Measurements from ENCODE around the gene AKIRIN2. TPM values are rescaled to one million over a fixed set of nuclear protein-coding genes. Genes with fewer than 3 reads are reported as not detected.

Gene AKIRIN2
- 10 to 100 TPM; 57.4 to 58.0 TPM for total RNA-seq
- 10 to 100 TPM; 20.2 to 33.4 (median 27.2) TPM for polyA plus RNA-seq
- 21.7 to 39.7 (median 27.1) reads per million in 6 experiments for total RNA-seq

DNA sequence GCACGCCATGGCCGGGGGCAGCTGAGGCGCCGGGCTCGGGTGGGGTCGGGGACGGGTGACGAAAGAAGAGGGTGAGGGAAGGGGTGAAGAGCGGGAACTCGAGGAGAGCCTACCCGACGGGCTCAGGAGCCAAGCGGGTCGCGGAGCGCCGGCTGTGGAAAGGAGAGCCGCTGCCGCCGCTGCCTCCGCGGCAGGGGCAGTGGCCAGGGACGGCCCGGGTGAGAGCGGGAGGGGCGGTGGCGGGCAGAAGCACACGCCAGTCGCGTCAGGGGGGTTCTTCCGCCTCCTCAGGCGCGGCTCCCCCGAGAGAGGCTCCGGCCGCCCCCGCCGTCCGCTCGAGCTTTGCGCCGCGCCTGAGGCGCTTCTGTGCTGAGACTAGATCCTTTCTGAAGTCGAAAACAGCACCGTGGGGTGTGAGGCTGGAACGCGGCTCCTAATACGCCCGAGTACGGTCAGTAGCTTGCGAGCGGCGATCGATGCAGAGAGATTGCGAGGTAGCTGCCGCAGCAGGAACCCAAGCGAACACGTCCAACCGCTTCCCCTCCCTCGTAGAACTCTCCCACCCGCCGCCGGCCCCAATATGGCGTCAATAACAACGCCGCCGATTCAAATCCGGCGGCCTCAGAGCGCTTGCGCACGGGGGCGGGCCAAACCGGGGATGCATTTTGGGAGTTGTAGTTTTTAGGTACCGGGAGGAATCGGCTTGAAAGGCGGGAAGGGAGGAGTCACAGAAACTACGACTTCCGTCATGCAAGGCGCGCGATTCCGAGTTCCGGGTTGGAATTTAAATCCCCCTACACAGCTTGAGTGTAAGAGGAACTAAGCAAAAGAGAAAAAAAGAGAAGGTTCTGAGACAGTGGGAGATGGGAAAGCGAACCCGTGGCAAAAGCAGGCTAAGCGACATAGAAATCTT, at the start of gene AKIRIN2:
Gene AKIRIN2 (minus strand): TSS at position 558 of the 913 bp plus-strand sequence. CDS start 549 bp downstream, at position 9.
- peak; percentile 82 for ATAC-seq
- H3K27me3 Mint-ChIP-seq = no peaks in the 10 kb centered on the region
- H3K9me3 Mint-ChIP-seq = no peaks in the 10 kb centered on the region
- H3K4me3 Mint-ChIP-seq = peak within 1 kb of the TSS; percentile 91 to 99 (median 94)
- H3K4me1 Mint-ChIP-seq = peaks cover 11 to 49% (median 41%) of the 10 kb centered on the region in 4 donors
- H3K36me3 Mint-ChIP-seq = peaks cover 0 to 8% (median 0%) of the 10 kb centered on the region in 3 donors
- H3K27ac Mint-ChIP-seq = peak within 1 kb of the TSS; percentile 72 to 99 (median 96)
- DNase-seq = peak; percentile 91 to 99 (median 97)
- POLR2A ChIA-PET = interaction anchor here (0.6 to 2.1 kb wide), 18 partner anchors 16 to 1379 kb away, joined by 3 to 23 read pairs (median 4); partner anchors contain the start of genes CFAP206, ORC3, PNRC1 and RARS2

DNA sequence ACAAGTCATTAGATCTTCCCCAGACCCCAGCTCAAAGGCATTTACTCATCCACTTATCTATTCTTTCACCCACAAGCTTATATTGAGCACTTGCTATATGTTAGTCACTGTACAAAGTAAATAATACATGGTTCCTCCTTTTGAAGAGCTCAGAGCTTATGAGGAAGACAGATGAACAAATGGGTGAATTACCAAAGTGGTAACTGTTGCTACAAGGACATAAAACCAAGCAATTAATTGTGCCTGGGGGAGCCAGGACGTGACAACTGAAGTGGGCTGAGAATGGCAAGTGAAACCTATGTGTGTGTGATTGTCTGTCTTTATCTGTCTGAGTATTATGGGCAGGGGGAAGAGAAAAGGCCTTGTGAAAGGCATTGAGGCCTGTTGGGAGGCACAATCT, 45.6 kb upstream of the AKIRIN2 start:
- Mint-ChIP-seq H3K27me3 (peaks cover 0 to 6% (median 0%) of the 10 kb centered on the region in 5 donors), H3K4me1 (peaks cover 0 to 15% (median 4%) of the 10 kb centered on the region in 4 donors), H3K36me3 (peaks cover 0 to 4% (median 0%) of the 10 kb centered on the region in 3 donors), H3K27ac (peak overlapping the region in 1 of 10 donors; percentile 6), H3K9me3 (peaks cover 0 to 4% (median 0%) of the 10 kb centered on the region in 9 donors), H3K4me3 (no peak overlapping the region)
- ATAC-seq = no peak
- POLR2A ChIA-PET = no interaction called here
- DNase-seq = no peak

DNA sequence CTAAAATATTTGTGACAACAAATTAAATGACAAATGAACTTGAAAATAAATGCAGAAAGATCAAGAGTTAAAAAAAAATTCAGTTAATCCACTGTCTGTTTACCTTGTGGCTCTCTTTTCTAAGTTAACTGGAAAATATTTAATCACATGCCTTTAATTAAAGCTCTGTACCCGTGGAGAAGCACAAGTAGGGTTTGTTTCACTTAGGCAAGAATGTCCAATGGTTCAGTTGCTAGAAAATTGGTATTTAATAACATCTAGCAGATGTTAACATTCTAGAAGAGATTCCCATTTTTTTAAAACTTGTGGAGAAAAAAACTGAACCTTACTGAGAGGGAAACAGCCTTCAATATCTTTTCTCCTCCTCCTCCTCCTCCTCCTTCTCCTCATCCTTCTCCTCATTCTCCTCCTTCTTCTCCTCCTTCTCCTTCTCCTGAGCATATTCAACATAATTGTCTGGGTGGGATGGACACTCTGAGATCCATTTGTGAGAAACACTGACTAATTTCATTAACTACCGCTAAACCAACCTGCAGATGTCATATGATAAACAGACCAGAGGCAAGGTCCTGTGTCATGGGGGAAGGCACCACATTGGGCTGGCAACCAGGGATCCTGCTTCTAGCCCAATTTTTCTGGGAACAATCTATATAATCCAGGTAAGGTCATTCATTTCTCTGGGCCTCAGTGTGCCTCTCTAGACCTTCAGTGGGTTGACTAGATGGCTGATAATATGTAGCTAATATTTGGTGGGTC, 44.1 kb upstream of the AKIRIN2 start:
- H3K4me1 Mint-ChIP-seq = peaks cover 2 to 30% (median 16%) of the 10 kb centered on the region in 4 donors
- POLR2A ChIA-PET = interaction anchor here (1.0 kb wide), 1 partner anchor 13 kb away, joined by 3 read pairs; no protein-coding TSS in a partner anchor
- peaks cover 0 to 7% (median 1%) of the 10 kb centered on the region in 9 donors for H3K9me3 Mint-ChIP-seq
- ATAC-seq (no peak), DNase-seq (no peak)
- H3K4me3 Mint-ChIP-seq = no peak overlapping the region
- peaks cover 0 to 4% (median 0%) of the 10 kb centered on the region in 3 donors for H3K36me3 Mint-ChIP-seq
- H3K27ac Mint-ChIP-seq = no peak overlapping the region
- peaks cover 0 to 6% (median 0%) of the 10 kb centered on the region in 5 donors for H3K27me3 Mint-ChIP-seq

DNA sequence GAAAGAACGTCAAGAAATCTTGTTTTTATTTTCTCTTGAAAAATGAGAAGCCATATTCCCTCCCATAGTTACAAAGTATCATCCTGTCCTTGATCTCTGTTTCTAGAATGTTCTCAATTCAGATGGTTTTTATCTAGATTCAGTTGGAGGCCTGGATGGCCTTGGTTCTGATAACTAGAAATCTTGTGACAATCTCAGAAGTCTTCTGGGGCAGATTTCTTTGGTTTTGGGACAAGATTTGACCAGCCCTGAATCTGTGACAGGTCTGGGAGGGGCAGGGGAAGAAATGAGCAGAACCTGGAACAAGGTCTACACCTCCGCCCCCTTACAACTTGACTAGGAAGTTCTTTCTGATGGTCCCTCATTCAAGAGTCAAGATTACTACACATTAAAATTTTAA, 41.4 kb upstream of the AKIRIN2 start:
- ATAC-seq (no peak), DNase-seq (no peak)
- Mint-ChIP-seq H3K27me3 (peaks cover 0 to 6% (median 0%) of the 10 kb centered on the region in 5 donors), H3K4me3 (no peak overlapping the region), H3K9me3 (peaks cover 0 to 9% (median 0%) of the 10 kb centered on the region in 9 donors), H3K4me1 (peaks cover 2 to 36% (median 18%) of the 10 kb centered on the region in 4 donors), H3K27ac (peak overlapping the region in 4 of 10 donors; percentile 13 to 57 (median 20)), H3K36me3 (peaks cover 0 to 4% (median 0%) of the 10 kb centered on the region in 3 donors)
- POLR2A ChIA-PET = no interaction called here

DNA sequence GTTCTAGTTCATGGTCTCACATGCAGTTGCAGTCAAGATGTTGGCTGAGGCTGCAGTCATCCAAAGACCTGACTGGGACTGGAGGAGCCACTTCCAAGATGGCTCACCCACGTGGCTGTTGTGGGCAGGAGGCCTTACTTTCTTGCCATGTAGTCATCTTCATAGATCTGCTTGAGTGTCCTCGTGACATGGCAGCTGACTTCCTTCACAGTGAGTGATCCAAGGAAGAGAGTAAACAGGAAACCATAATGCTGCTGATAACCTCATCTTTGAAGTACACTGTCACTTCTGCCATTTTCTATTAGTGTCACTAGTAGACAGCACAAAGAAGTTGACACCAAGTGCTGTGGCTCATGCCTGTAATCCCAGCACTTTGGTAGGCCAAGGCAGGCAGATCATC, 40.1 kb upstream of the AKIRIN2 start:
- DNase-seq (peak in 4 of 10 donors; percentile 1 to 40 (median 26)), ATAC-seq (peak; percentile 61 to 81)
- POLR2A ChIA-PET = interaction anchor here (1.2 kb wide), 1 partner anchor 40 kb away, joined by 3 read pairs; the partner anchor contains the start of gene AKIRIN2
- Mint-ChIP-seq H3K4me3 (peak overlapping the region in 4 of 10 donors; percentile 3 to 46 (median 18)), H3K4me1 (peaks cover 2 to 41% (median 18%) of the 10 kb centered on the region in 4 donors), H3K36me3 (no peaks in the 10 kb centered on the region), H3K27ac (peak overlapping the region; percentile 38 to 83 (median 70)), H3K27me3 (peaks cover 0 to 2% (median 0%) of the 10 kb centered on the region in 5 donors), H3K9me3 (peaks cover 0 to 9% (median 0%) of the 10 kb centered on the region in 9 donors)

DNA sequence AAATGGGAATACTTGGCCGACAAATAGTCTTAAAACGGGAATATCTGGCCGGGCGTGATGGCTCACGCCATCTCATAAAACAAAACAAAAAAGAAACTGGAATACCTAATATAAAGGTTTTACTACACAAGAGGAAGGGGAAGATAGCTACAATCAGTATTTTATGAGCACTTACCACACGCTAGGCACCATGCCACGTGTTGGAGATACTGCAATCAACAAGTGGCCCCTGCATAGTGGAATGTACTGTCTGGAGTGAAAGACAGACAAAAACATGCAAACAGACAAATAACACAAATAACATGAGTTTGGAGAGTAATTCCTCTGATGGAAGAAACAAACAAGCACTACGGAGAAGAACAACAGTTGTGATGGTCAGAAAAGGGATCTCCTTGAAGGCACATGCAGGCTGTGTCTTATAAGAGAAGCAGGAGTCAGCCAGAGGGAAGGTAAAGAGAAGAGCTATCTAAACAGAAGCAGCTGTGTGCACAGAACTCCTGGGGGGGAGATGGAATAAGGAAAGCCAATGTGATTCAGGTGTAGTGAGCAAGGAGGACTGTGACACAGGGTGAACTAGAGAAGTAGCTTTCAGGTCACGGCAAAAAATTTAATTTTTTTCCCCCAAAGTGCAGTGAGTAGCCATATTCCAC, 39.1 kb upstream of the AKIRIN2 start:
- H3K27ac Mint-ChIP-seq = peak overlapping the region in 4 of 10 donors; percentile 6 to 82 (median 41)
- H3K4me1 Mint-ChIP-seq = peaks cover 2 to 41% (median 18%) of the 10 kb centered on the region in 4 donors
- H3K36me3 Mint-ChIP-seq = no peaks in the 10 kb centered on the region
- POLR2A ChIA-PET = interaction anchor here (1.2 kb wide), 1 partner anchor 39 kb away, joined by 3 read pairs; the partner anchor contains the start of gene AKIRIN2
- DNase-seq = no peak
- H3K9me3 Mint-ChIP-seq = peaks cover 0 to 9% (median 0%) of the 10 kb centered on the region in 9 donors
- peak overlapping the region in 1 of 10 donors; percentile 1 for H3K4me3 Mint-ChIP-seq
- H3K27me3 Mint-ChIP-seq = no peaks in the 10 kb centered on the region
- ATAC-seq = no peak

DNA sequence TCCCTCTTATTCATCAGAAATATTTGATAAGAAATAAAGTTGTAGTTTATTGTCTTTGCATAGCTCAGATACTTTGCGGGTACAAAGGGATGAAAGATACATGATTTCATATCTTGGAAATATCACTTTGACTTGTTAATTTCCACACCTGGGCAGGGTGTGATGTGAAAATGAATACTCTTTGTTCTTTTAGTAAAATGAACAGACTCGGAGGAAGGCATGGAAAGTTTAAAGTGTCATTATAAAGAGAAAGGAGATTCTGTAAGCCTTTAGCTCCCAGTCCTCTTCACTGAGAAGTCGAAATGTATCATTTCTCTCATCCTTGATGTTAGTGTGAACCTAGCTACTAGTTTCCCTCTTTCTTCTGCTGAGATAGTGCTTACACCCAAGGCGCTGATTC, 36.7 kb upstream of the AKIRIN2 start:
- peak overlapping the region in 1 of 10 donors; percentile 41 for H3K4me3 Mint-ChIP-seq
- H3K36me3 Mint-ChIP-seq = peaks cover 0 to 5% (median 0%) of the 10 kb centered on the region in 3 donors
- H3K27me3 Mint-ChIP-seq = peaks cover 0 to 2% (median 0%) of the 10 kb centered on the region in 5 donors
- ATAC-seq (no peak), DNase-seq (no peak)
- POLR2A ChIA-PET = no interaction called here
- peaks cover 0 to 9% (median 0%) of the 10 kb centered on the region in 9 donors for H3K9me3 Mint-ChIP-seq
- peak overlapping the region in 3 of 10 donors; percentile 0 to 50 (median 14) for H3K27ac Mint-ChIP-seq
- peaks cover 2 to 38% (median 18%) of the 10 kb centered on the region in 4 donors for H3K4me1 Mint-ChIP-seq

DNA sequence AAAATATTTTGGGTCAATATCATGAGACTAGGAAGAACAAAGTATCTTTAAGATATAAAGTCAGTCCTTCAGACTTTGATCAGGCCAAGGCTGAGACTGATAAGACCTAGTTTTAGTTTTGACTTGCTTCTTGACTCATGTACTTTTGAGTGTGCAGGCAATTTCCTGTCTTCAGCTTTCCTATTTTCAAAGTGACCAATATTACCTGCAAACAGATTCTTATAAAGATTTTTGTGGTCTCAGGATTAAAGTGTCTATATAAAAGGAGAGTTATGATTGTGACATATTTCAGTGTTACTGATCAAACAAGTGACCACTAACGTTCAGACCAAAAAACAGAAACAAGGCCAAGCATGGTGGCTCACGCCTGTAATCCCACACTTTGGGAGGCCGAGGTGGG, 36.0 kb upstream of the AKIRIN2 start:
- POLR2A ChIA-PET = no interaction called here
- H3K27ac Mint-ChIP-seq = peak overlapping the region in 2 of 10 donors; percentile 3 to 80
- H3K9me3 Mint-ChIP-seq = peaks cover 0 to 9% (median 0%) of the 10 kb centered on the region in 9 donors
- no peak for ATAC-seq
- H3K27me3 Mint-ChIP-seq = peaks cover 0 to 2% (median 0%) of the 10 kb centered on the region in 5 donors
- peaks cover 2 to 33% (median 18%) of the 10 kb centered on the region in 4 donors for H3K4me1 Mint-ChIP-seq
- DNase-seq = no peak
- no peak overlapping the region for H3K4me3 Mint-ChIP-seq
- peaks cover 0 to 5% (median 0%) of the 10 kb centered on the region in 3 donors for H3K36me3 Mint-ChIP-seq

DNA sequence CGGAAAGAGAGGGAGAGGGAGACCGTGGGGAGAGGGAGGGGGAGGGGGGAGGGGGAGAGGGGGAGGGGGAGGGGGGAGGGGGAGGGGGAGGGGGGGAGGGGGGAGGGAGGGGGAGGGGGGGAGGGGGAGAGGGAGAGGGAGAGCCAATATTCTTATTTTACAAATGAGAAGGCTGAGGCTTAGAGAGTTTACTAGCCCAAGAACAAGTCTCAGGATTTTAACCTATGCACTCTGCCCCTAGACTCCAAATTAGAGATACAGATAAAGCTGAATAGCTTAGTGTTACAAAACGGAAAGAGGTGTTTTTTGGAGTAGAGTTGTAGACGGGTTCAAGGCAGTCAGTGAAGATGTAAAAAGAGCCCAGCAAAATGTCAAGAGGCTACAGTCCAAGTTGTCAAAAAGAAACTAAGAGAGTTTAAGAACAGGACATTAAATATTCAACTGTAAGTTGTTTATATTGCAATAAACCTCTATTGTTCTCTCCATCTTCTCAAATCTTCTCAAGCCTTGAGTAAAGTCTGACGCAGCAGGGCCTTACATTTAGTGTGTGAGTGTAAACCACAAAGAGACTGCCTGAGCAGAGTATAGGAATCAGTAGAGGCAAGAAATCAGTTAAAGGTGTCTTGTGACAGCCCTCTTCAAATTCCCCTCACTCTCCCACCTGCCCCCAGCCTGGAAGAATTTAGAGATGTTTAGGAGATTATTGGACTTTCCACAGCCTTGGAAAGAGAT, 34.9 kb upstream of the AKIRIN2 start:
- H3K4me3 Mint-ChIP-seq = peak overlapping the region in 1 of 10 donors; percentile 43
- H3K9me3 Mint-ChIP-seq = peaks cover 0 to 6% (median 0%) of the 10 kb centered on the region in 9 donors
- H3K27me3 Mint-ChIP-seq = peaks cover 0 to 2% (median 0%) of the 10 kb centered on the region in 5 donors
- peaks cover 0 to 5% (median 0%) of the 10 kb centered on the region in 3 donors for H3K36me3 Mint-ChIP-seq
- H3K4me1 Mint-ChIP-seq = peaks cover under 1 to 29% (median 13%) of the 10 kb centered on the region in 4 donors
- H3K27ac Mint-ChIP-seq = peak overlapping the region in 2 of 10 donors; percentile 3 to 77
- DNase-seq (no peak), ATAC-seq (no peak)
- POLR2A ChIA-PET = no interaction called here

DNA sequence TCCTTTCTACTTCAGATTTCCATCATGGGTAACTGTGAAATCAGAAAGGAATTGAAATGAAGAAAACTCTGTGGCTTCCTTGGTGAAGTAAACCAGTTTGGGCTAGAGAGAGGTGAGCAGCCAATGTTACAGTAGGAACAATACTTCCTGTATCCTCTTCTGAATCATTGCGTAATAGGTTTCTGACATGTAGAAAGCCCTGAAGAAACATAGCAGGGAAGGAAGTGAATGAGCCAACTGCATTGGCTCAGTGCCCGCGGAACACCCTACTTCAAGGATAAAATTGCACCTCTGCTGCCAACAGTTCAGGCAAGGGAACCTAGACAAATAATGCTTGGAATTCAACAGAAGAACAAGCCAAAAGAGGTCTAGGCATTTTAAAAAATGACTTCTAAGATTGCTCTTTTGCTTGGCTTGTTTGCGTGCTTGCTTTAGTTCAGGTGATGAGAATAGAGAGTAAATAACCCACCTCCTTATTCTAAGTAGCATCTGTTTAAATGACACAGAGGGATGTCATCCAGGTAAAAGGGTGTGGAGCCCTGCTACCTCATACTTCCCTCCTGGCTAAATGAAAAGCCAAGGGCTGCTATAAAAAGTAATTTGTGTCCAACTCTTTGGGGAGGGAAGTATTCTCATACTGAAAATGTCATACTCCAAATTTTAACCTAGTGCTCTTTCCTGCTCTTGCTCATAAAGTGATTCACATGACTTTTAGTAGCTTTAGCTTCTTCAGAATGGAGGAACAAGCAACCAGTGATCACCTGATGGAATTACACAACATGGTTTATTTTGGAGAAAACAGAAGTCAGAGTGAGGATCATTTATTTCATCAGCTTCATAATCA, 30.0 kb upstream of the AKIRIN2 start:
- H3K27me3 Mint-ChIP-seq = peaks cover 0 to 2% (median 0%) of the 10 kb centered on the region in 5 donors
- H3K4me1 Mint-ChIP-seq = peaks cover 4 to 19% (median 11%) of the 10 kb centered on the region in 4 donors
- POLR2A ChIA-PET = no interaction called here
- ATAC-seq (peak; percentile 47 to 83), DNase-seq (peak in 4 of 10 donors; percentile 13 to 33 (median 22))
- H3K4me3 Mint-ChIP-seq = peak overlapping the region in 6 of 10 donors; percentile 3 to 39 (median 18)
- H3K27ac Mint-ChIP-seq = peak overlapping the region in 4 of 10 donors; percentile 53 to 76 (median 66)
- peaks cover 0 to 10% (median 0%) of the 10 kb centered on the region in 3 donors for H3K36me3 Mint-ChIP-seq
- H3K9me3 Mint-ChIP-seq = peaks cover 0 to 3% (median 0%) of the 10 kb centered on the region in 9 donors
